SK-N-SH (cell line): ENCODE results near the gene SETDB2. TPM values are rescaled to one million over a fixed set of nuclear protein-coding genes. Genes with fewer than 3 reads are reported as not detected.

Source experiments
- CTCF ChIA-PET: fragments of 300-600, 350-600 bp; formaldehyde crosslinking; extraction: SDS; loops from one replicate; lab custom pipeline; 2021; lab: Yijun Ruan, JAX
- POLR2A ChIA-PET: fragments of 350-600 bp; sonication (Branson Sonifier 250); formaldehyde crosslinking; extraction: SDS; loops from one replicate; lab custom pipeline; 2020; ENCODE audit warnings: antibody characterized with exemption, inconsistent platforms; lab: Yijun Ruan, JAX
- DNase-seq: peaks from one replicate; pipeline ENCODE4 v3.0.0; 2012
- H2AFZ ChIP-seq: fragments of 200-600 bp; sonication (generic); 2 replicates; pipeline ENCODE4 v1.8.1; 2016; ENCODE audit warnings: antibody characterized with exemption, mild to moderate bottlenecking, low read depth
- H3F3A ChIP-seq: fragments of 200-600 bp; sonication (generic); replicated peaks from 2 replicates; pipeline ENCODE3; 2016; ENCODE audit warnings: antibody characterized with exemption, mild to moderate bottlenecking; ENCODE audit not compliant: insufficient read depth
- H3K27ac ChIP-seq, 2 experiments: fragments of 200-500 bp in 1 of 2; fragments of 200-600 bp in 1 of 2; sonication (Bioruptor generic) in 1 of 2; sonication (generic), shearing (Covaris generic) in 1 of 2; 2 replicates each; pipeline versions ENCODE4 v1.5.1 to v1.6.1; 2014 to 2016; ENCODE audit warnings: low read depth in 2 of 2, inconsistent platforms in 1 of 2, low read length in 1 of 2, mild to moderate bottlenecking in 1 of 2, mixed read lengths in 1 of 2
- H3K27me3 ChIP-seq: fragments of 200-600 bp; sonication (generic), shearing (Covaris generic); 2 replicates; pipeline ENCODE4 v1.6.1; 2016; ENCODE audit warnings: mixed run types; ENCODE audit not compliant: insufficient read depth
- H3K36me3 ChIP-seq, 2 experiments: fragments of 200-500 bp in 1 of 2; fragments of 200-600 bp in 1 of 2; sonication (Bioruptor generic) in 1 of 2; sonication (generic) in 1 of 2; replicated peaks in 1 of 2; 2 replicates each; pipeline versions ENCODE3 to v1.5.1; 2014 to 2016; ENCODE audit warnings: low read length in 1 of 2, mild to moderate bottlenecking in 1 of 2; ENCODE audit not compliant: insufficient read depth in 2 of 2, control insufficient read depth in 1 of 2
- H3K4me1 ChIP-seq, 2 experiments: fragments of 200-500 bp in 1 of 2; fragments of 200-600 bp in 1 of 2; sonication (Bioruptor generic) in 1 of 2; sonication (generic), shearing (Covaris generic) in 1 of 2; 2 replicates each; pipeline versions ENCODE4 v1.5.1 to v1.6.1; 2014 to 2016; ENCODE audit warnings: low read depth in 1 of 2, low read length in 1 of 2, mixed run types in 1 of 2; ENCODE audit not compliant: insufficient read depth in 2 of 2, control insufficient read depth in 1 of 2
- H3K4me2 ChIP-seq: fragments of 200-600 bp; sonication (generic), shearing (Covaris generic); 2 replicates; pipeline ENCODE4 v1.6.1; 2017; ENCODE audit warnings: mixed run types
- H3K4me3 ChIP-seq, 2 experiments: fragments of 200-500 bp in 1 of 2; fragments of 200-600 bp in 1 of 2; sonication (Bioruptor generic) in 1 of 2; sonication (generic), shearing (Covaris generic) in 1 of 2; 2 replicates each; pipeline versions ENCODE4 v1.5.1 to v1.8.1; 2014 to 2016; ENCODE audit warnings: low read depth in 2 of 2, inconsistent platforms in 1 of 2, low read length in 1 of 2, mild to moderate bottlenecking in 1 of 2, mixed read lengths in 1 of 2, moderate library complexity in 1 of 2
- H3K79me2 ChIP-seq: fragments of 200-600 bp; sonication (generic); 2 replicates; pipeline ENCODE4 v1.8.1; 2017; ENCODE audit warnings: mild to moderate bottlenecking; ENCODE audit not compliant: insufficient read depth
- H3K9ac ChIP-seq: fragments of 200-600 bp; sonication (generic); 2 replicates; pipeline ENCODE4 v1.6.1; 2017; ENCODE audit warnings: mixed run types
- H3K9me2 ChIP-seq: fragments of 200-600 bp; sonication (generic); 2 replicates; pipeline ENCODE4 v1.6.1; 2017; ENCODE audit warnings: mixed run types
- H3K9me3 ChIP-seq: fragments of 200-600 bp; sonication (generic); 2 replicates; pipeline ENCODE4 v1.6.1; 2017; ENCODE audit warnings: mixed run types, mild to moderate bottlenecking, moderate library complexity
- H4K20me1 ChIP-seq: fragments of 200-600 bp; sonication (generic); 2 replicates; pipeline ENCODE4 v1.6.1; 2017; ENCODE audit warnings: mild to moderate bottlenecking, mixed run types; ENCODE audit not compliant: insufficient read depth
- CHD2 ChIP-seq: fragments of 150-350 bp; IDR thresholded peaks from 2 replicates; pipeline ENCODE4 v1.6.1; 2018; ENCODE audit warnings: low read length; ENCODE audit not compliant: partially characterized antibody
- ELF1 ChIP-seq: IDR thresholded peaks from 2 replicates; pipeline ENCODE4 v1.4.0; 2012
- FOSL2 ChIP-seq: IDR thresholded peaks from 2 replicates; pipeline ENCODE4 v1.4.0; 2012; ENCODE audit warnings: low read depth, mild to moderate bottlenecking, moderate library complexity, borderline replicate concordance
- FOXJ3 ChIP-seq: sonication (generic); formaldehyde crosslinking; IDR thresholded peaks from 2 replicates; pipeline ENCODE4 v1.5.1; 2020; ENCODE audit warnings: mild to moderate bottlenecking, missing genetic modification reagents
- FOXM1 ChIP-seq: IDR thresholded peaks from 2 replicates; pipeline ENCODE4 v1.4.0; 2012; ENCODE audit warnings: low read depth, mild to moderate bottlenecking
- GABPA ChIP-seq: IDR thresholded peaks from 2 replicates; pipeline ENCODE4 v1.4.0; 2012; ENCODE audit warnings: low read depth, mild to moderate bottlenecking
- GATA2 ChIP-seq: sonication (generic); formaldehyde crosslinking; IDR thresholded peaks from 2 replicates; pipeline ENCODE4 v1.5.0; 2020; ENCODE audit warnings: mild to moderate bottlenecking, missing genetic modification reagents
- JUND ChIP-seq: IDR thresholded peaks from 2 replicates; pipeline ENCODE4 v1.4.0; 2012
- MEF2A ChIP-seq: IDR thresholded peaks from 2 replicates; pipeline ENCODE4 v1.4.0; 2012; ENCODE audit warnings: low read depth, borderline replicate concordance
- MXI1 ChIP-seq: IDR thresholded peaks from 2 replicates; pipeline ENCODE4 v1.6.1; 2012; ENCODE audit warnings: mild to moderate bottlenecking, low read depth, low read length, improper control_type of control experiment
- POLR2AphosphoS5 ChIP-seq: IDR thresholded peaks from 2 replicates; pipeline ENCODE4 v1.6.1; 2012; ENCODE audit warnings: low read depth, low read length
- RAD21 ChIP-seq: IDR thresholded peaks from 2 replicates; pipeline ENCODE4 v1.6.1; 2012; ENCODE audit warnings: mild to moderate bottlenecking, low read length
- SMC3 ChIP-seq: IDR thresholded peaks from 2 replicates; pipeline ENCODE4 v1.6.1; 2012; ENCODE audit warnings: low read depth, low read length, improper control_type of control experiment
- TAF1 ChIP-seq: IDR thresholded peaks from 2 replicates; pipeline ENCODE4 v1.6.1; 2012; ENCODE audit warnings: low read depth, mild to moderate bottlenecking, low read length, moderate library complexity, borderline replicate concordance
- TCF12 ChIP-seq: IDR thresholded peaks from 2 replicates; pipeline ENCODE4 v1.4.0; 2012
- TEAD4 ChIP-seq: IDR thresholded peaks from 2 replicates; pipeline ENCODE4 v1.4.0; 2012; ENCODE audit warnings: mild to moderate bottlenecking, borderline replicate concordance; ENCODE audit not compliant: insufficient read depth
- YY1 ChIP-seq: IDR thresholded peaks from 2 replicates; pipeline ENCODE4 v1.4.0; 2012; ENCODE audit warnings: low read depth, mild to moderate bottlenecking
- WGBS: methylation state at CpG from one replicate; pipeline ENCODE4 v1.1.6; 2017; ENCODE audit warnings: low lambda C conversion rate; 5-methylcytosine and 5-hydroxymethylcytosine counted together
- polyA plus RNA-seq, 3 experiments: library from polyadenylated mRNA; depleted of rRNA; stranded (reverse); fragments of >200 nt; gene quantifications; 2 replicates each; pipeline ENCODE4 v1.2.3, GENCODE V29; 2012
- TF ChIP-seq, protein P1 (sequence below): IDR thresholded peaks from 2 replicates; pipeline ENCODE4 v1.4.0; 2012; ENCODE audit warnings: low read depth, borderline replicate concordance
- TF ChIP-seq, protein P2 (sequence below): fragments of 150-350 bp; IDR thresholded peaks from 2 replicates; pipeline ENCODE4 v1.6.1; 2017; ENCODE audit warnings: antibody characterized with exemption, low read length, low read depth, borderline replicate concordance
- TF ChIP-seq, protein P3 (sequence below): fragments of 200-600 bp; sonication (generic); IDR thresholded peaks from 2 replicates; pipeline ENCODE4 v1.6.1; 2017; ENCODE audit warnings: antibody characterized with exemption, mild to moderate bottlenecking, moderate library complexity
- TF ChIP-seq, protein P4 (sequence below): IDR thresholded peaks from 2 replicates; pipeline ENCODE4; 2012

The SETDB2 gene
- polyA plus RNA-seq, 1 of the 3 experiments (the other 2 are of a cell fraction): 1.9 TPM

DNA sequence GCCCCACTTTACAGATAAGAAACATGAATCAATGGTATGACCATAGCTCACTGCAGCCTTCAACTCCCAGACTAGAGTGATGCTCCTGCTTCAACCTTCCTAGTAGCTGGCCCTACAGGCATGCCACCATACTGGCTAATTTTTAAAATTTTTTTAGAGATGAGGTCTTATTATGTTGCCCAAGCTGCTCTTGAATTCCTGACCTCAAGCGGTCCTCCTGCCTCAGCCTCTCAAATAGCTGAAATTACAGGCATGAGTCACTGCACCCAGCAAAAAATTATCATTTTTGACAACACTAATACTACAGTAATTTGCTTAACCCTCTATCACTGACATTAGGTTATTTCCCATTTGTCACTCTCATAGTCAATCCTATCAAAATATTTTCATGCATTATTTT lies 15.0 kb upstream of the SETDB2 start (continued):
- no peak for TF ChIP-seq GATA2
- TF ChIP-seq TAF1: no peak
- TF ChIP-seq TCF12: no peak

DNA sequence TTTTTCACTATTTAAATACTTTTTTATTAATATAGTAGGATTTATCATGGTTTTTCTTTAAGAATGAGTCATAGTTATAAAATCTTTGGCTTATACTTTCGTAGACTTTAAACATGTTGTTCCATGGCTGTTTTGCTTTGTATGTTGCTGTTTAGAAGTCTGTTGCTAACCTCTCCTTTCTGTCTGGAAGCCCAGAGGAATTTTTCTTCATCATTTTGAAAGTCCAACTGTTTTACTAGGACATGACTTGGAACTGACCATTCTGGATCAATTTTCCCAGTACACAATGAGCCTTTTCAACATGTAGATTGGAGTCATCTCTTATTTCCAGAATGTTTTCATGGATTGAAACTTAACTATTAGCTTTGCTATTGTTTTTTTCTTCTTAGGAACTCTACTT lies 8.1 kb upstream of the SETDB2 start:
- Histone ChIP-seq H3K79me2 (no peaks in the 10 kb centered on the region), H3K9me2 (no peaks in the 10 kb centered on the region; the same call in 1 of the 2 replicates), H2AFZ (peak overlapping the region; percentile 29; the same call in 1 of the 2 replicates), H3K36me3 (peaks cover 3% of the 10 kb centered on the region in 2 experiments), H3F3A (no peaks in the 10 kb centered on the region), H3K27ac (peak overlapping the region in 1 of 2 experiments; percentile 13; a peak in 1 of 4 replicates), H3K9me3 (no peaks in the 10 kb centered on the region), H3K9ac (no peak overlapping the region), H4K20me1 (no peaks in the 10 kb centered on the region), H3K4me2 (no peak overlapping the region), H3K4me1 (0 out of 4 replicates have a peak, but pooled peaks cover 0 to 7% of the 10 kb centered on the region in 2 experiments), H3K4me3 (no peak overlapping the region), H3K27me3 (no peaks in the 10 kb centered on the region)
- DNase-seq: no peak
- 83% methylated on average over 1 of the region's 1 CpG for WGBS
- ChIA-PET CTCF (interaction anchor here (1.0 to 2.6 kb wide), 3 partner anchors 12 to 172 kb away, joined by 3 to 14 read pairs (median 4); no protein-coding TSS in a partner anchor), POLR2A (no interaction called here)
- no peak for TF ChIP-seq TCF12
- no peak for TF ChIP-seq FOXJ3 (CRISPR knock-in tag)
- no peak for TF ChIP-seq FOSL2
- no peak for TF ChIP-seq POLR2AphosphoS5
- TF ChIP-seq SMC3: no peak
- TF ChIP-seq MEF2A: no peak
- no peak for TF ChIP-seq CHD2
- TF ChIP-seq YY1: no peak
- no peak for TF ChIP-seq TAF1
- TF ChIP-seq GABPA: no peak
- no peak for TF ChIP-seq FOXM1
- TF ChIP-seq, protein P1, sequence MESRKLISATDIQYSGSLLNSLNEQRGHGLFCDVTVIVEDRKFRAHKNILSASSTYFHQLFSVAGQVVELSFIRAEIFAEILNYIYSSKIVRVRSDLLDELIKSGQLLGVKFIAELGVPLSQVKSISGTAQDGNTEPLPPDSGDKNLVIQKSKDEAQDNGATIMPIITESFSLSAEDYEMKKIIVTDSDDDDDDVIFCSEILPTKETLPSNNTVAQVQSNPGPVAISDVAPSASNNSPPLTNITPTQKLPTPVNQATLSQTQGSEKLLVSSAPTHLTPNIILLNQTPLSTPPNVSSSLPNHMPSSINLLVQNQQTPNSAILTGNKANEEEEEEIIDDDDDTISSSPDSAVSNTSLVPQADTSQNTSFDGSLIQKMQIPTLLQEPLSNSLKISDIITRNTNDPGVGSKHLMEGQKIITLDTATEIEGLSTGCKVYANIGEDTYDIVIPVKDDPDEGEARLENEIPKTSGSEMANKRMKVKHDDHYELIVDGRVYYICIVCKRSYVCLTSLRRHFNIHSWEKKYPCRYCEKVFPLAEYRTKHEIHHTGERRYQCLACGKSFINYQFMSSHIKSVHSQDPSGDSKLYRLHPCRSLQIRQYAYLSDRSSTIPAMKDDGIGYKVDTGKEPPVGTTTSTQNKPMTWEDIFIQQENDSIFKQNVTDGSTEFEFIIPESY: no peak
- TF ChIP-seq TEAD4: no peak

DNA sequence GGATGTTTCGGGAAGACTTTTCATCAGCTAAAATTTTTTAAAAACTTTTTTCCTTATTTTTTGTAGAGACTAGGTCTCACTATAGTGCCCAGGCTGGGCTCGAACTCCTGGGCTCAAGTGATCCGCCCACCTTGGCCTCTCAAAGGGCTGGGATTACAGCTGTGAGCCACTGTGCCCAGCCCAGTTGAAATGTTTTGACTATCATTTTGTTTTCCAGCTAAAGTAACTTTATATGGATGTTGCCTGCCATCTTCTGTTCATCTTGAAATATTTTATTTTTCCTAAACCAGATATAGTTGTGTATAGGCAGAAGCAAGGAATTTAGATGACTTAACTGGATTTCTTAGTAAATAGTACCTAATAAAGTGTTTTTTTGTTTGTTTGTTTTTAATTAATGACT lies 7.2 kb upstream of the SETDB2 start:
- WGBS: 76% methylated on average over 3 of the region's 3 CpGs
- H3K27ac ChIP-seq: no peak overlapping the region
- no peak overlapping the region for H2AFZ ChIP-seq
- no peaks in the 10 kb centered on the region for H3K79me2 ChIP-seq
- no peak overlapping the region for H3K4me3 ChIP-seq
- DNase-seq: no peak
- no peak overlapping the region for H3K4me2 ChIP-seq
- ChIA-PET CTCF (interaction anchor here (0.6 to 2.6 kb wide), 9 partner anchors 9 to 456 kb away, joined by 3 to 14 read pairs (median 3); no protein-coding TSS in a partner anchor), POLR2A (no interaction called here)
- H3K36me3 ChIP-seq: peaks cover 0 to 3% of the 10 kb centered on the region in 2 experiments
- H3F3A ChIP-seq: no peaks in the 10 kb centered on the region
- no peaks in the 10 kb centered on the region; the same call in 1 of the 2 replicates for H3K9me2 ChIP-seq
- no peak overlapping the region for H3K9ac ChIP-seq
- H3K9me3 ChIP-seq: no peaks in the 10 kb centered on the region
- H4K20me1 ChIP-seq: no peaks in the 10 kb centered on the region
- H3K4me1 ChIP-seq: 0 out of 4 replicates have a peak, but pooled peaks cover 0 to 7% of the 10 kb centered on the region in 2 experiments
- H3K27me3 ChIP-seq: no peaks in the 10 kb centered on the region
- TF ChIP-seq, protein P2, sequence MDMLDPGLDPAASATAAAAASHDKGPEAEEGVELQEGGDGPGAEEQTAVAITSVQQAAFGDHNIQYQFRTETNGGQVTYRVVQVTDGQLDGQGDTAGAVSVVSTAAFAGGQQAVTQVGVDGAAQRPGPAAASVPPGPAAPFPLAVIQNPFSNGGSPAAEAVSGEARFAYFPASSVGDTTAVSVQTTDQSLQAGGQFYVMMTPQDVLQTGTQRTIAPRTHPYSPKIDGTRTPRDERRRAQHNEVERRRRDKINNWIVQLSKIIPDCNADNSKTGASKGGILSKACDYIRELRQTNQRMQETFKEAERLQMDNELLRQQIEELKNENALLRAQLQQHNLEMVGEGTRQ: no peak
- TF ChIP-seq, protein P3, sequence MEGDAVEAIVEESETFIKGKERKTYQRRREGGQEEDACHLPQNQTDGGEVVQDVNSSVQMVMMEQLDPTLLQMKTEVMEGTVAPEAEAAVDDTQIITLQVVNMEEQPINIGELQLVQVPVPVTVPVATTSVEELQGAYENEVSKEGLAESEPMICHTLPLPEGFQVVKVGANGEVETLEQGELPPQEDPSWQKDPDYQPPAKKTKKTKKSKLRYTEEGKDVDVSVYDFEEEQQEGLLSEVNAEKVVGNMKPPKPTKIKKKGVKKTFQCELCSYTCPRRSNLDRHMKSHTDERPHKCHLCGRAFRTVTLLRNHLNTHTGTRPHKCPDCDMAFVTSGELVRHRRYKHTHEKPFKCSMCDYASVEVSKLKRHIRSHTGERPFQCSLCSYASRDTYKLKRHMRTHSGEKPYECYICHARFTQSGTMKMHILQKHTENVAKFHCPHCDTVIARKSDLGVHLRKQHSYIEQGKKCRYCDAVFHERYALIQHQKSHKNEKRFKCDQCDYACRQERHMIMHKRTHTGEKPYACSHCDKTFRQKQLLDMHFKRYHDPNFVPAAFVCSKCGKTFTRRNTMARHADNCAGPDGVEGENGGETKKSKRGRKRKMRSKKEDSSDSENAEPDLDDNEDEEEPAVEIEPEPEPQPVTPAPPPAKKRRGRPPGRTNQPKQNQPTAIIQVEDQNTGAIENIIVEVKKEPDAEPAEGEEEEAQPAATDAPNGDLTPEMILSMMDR: peak; percentile 56
- no peak for TF ChIP-seq YY1
- no peak for TF ChIP-seq JUND
- no peak for TF ChIP-seq ELF1
- TF ChIP-seq FOXJ3 (CRISPR knock-in tag): no peak
- TF ChIP-seq, protein P4, sequence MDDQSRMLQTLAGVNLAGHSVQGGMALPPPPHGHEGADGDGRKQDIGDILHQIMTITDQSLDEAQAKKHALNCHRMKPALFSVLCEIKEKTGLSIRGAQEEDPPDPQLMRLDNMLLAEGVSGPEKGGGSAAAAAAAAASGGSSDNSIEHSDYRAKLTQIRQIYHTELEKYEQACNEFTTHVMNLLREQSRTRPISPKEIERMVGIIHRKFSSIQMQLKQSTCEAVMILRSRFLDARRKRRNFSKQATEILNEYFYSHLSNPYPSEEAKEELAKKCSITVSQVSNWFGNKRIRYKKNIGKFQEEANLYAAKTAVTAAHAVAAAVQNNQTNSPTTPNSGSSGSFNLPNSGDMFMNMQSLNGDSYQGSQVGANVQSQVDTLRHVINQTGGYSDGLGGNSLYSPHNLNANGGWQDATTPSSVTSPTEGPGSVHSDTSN: no peak
- TF ChIP-seq CHD2: no peak
- TF ChIP-seq MXI1: no peak
- no peak for TF ChIP-seq MEF2A
- peak; percentile 46 for TF ChIP-seq RAD21
